NT2/D1 (cell line): ENCODE data around the gene GDF9.

Experiments
- DNase-seq: peaks from one replicate; pipeline ENCODE4 v3.0.0-alpha.2; 2011; ENCODE audit warnings: low read depth, low spot score
- H3K27me3 ChIP-seq: 2 replicates; pipeline ENCODE4 v1.6.0; 2011; ENCODE audit warnings: mild to moderate bottlenecking; ENCODE audit not compliant: insufficient read length, insufficient read depth
- H3K36me3 ChIP-seq: 2 replicates; pipeline ENCODE4 v1.6.1; 2011; ENCODE audit warnings: mild to moderate bottlenecking, low read length, mixed read lengths; ENCODE audit not compliant: insufficient read depth, insufficient read length
- H3K4me1 ChIP-seq: 2 replicates; pipeline ENCODE4 v1.5.1; 2011; ENCODE audit not compliant: insufficient read depth, insufficient read length
- H3K4me3 ChIP-seq: 2 replicates; pipeline ENCODE4 v1.5.1; 2011; ENCODE audit warnings: low read depth; ENCODE audit not compliant: insufficient read length
- H3K9ac ChIP-seq: 2 replicates; pipeline ENCODE4 v1.6.0; 2011; ENCODE audit warnings: low read depth; ENCODE audit not compliant: insufficient read length
- H3K9me3 ChIP-seq: 2 replicates; pipeline ENCODE4 v1.5.1; 2011; ENCODE audit warnings: mild to moderate bottlenecking, low read length; ENCODE audit not compliant: insufficient read depth
- SUZ12 ChIP-seq: IDR thresholded peaks from 2 replicates; pipeline ENCODE4 v1.6.1; 2011; ENCODE audit not compliant: insufficient read length, insufficient read depth; ENCODE audit errors: extremely low read depth
- YY1 ChIP-seq: IDR thresholded peaks from 2 replicates; pipeline ENCODE4 v1.6.1; 2011; ENCODE audit not compliant: insufficient read length, insufficient read depth
- ZNF274 ChIP-seq: IDR thresholded peaks from 2 replicates; pipeline ENCODE4 v1.6.1; 2011; ENCODE audit warnings: mild to moderate bottlenecking, low read depth, low read length

GDF9 gene

GRCh38 chr5:132866342-132867045 lies at the start of gene GDF9, which contains the start of gene UQCRQ:
Gene GDF9, minus strand, starts transcription at chr5:132866469. Its CDS starts 1,936 bp downstream, at chr5:132864533.
Gene UQCRQ, plus strand, starts transcription at chr5:132866642. Its CDS starts 240 bp downstream, at chr5:132866882.
- H3K27me3 ChIP-seq, result no peaks in the 10 kb centered on the region
- peak; percentile 97 for DNase-seq
- TF ChIP-seq YY1 (no peak), ZNF274 (no peak), SUZ12 (no peak)
- no peaks in the 10 kb centered on the region for H3K4me1 ChIP-seq
- H3K9me3 ChIP-seq, result no peaks in the 10 kb centered on the region
- H3K4me3 ChIP-seq, result peak within 1 kb of the TSS; percentile 90
- peak within 1 kb of the TSS; percentile 96 for H3K9ac ChIP-seq
- peaks cover 34% of the 10 kb centered on the region for H3K36me3 ChIP-seq

- Histone ChIP-seq H3K9me3 (no peaks in the 10 kb centered on the region), H3K9ac (no peak overlapping the region), H3K36me3 (peaks cover 29% of the 10 kb centered on the region), H3K27me3 (no peaks in the 10 kb centered on the region), H3K4me3 (no peak overlapping the region), H3K4me1 (no peaks in the 10 kb centered on the region)
- no peak for TF ChIP-seq SUZ12
- no peak for TF ChIP-seq YY1
- no peak for DNase-seq
Measured at GRCh38 chr5:132915681-132916080, 49.4 kb upstream of the GDF9 start.

- TF ChIP-seq SUZ12 (no peak), YY1 (no peak), ZNF274 (no peak)
- DNase-seq, result no peak
- H3K9me3 ChIP-seq, result no peaks in the 10 kb centered on the region
- H3K36me3 ChIP-seq, result peaks cover 37% of the 10 kb centered on the region
- no peak overlapping the region for H3K4me3 ChIP-seq
- H3K4me1 ChIP-seq, result no peaks in the 10 kb centered on the region
- no peak overlapping the region for H3K9ac ChIP-seq
- H3K27me3 ChIP-seq, result no peaks in the 10 kb centered on the region
Measured at GRCh38 chr5:132909702-132910101, 43.4 kb upstream of the GDF9 start.

GRCh38 chr5:132907161-132907560 lies 40.9 kb upstream of the GDF9 start:
- peaks cover 37% of the 10 kb centered on the region for H3K36me3 ChIP-seq
- no peak for TF ChIP-seq SUZ12
- TF ChIP-seq ZNF274, result no peak
- TF ChIP-seq YY1, result no peak
- DNase-seq, result no peak

GRCh38 chr5:132905938-132906337 lies 39.7 kb upstream of the GDF9 start:
- DNase-seq, result no peak
- Histone ChIP-seq H3K27me3 (no peaks in the 10 kb centered on the region), H3K9me3 (no peaks in the 10 kb centered on the region), H3K9ac (no peak overlapping the region), H3K4me1 (no peaks in the 10 kb centered on the region), H3K4me3 (no peak overlapping the region), H3K36me3 (peaks cover 43% of the 10 kb centered on the region)
- no peak for TF ChIP-seq SUZ12
- no peak for TF ChIP-seq ZNF274
- no peak for TF ChIP-seq YY1

More at GRCh38 chr5:132907161-132907560, 40.9 kb upstream of the GDF9 start:
- no peak overlapping the region for H3K4me3 ChIP-seq
- H3K9me3 ChIP-seq, result no peaks in the 10 kb centered on the region
- no peaks in the 10 kb centered on the region for H3K27me3 ChIP-seq
- H3K9ac ChIP-seq, result no peak overlapping the region
- no peaks in the 10 kb centered on the region for H3K4me1 ChIP-seq

- Histone ChIP-seq H3K9ac (no peak overlapping the region), H3K4me1 (no peaks in the 10 kb centered on the region), H3K36me3 (peaks cover 56% of the 10 kb centered on the region), H3K9me3 (no peaks in the 10 kb centered on the region), H3K27me3 (no peaks in the 10 kb centered on the region), H3K4me3 (no peak overlapping the region)
- DNase-seq, result no peak
- TF ChIP-seq YY1, result no peak
- no peak for TF ChIP-seq SUZ12
- no peak for TF ChIP-seq ZNF274
Measured at GRCh38 chr5:132901730-132902129, 35.5 kb upstream of the GDF9 start.

- Histone ChIP-seq H3K9me3 (no peaks in the 10 kb centered on the region), H3K9ac (no peak overlapping the region), H3K36me3 (peaks cover 61% of the 10 kb centered on the region), H3K4me1 (no peaks in the 10 kb centered on the region), H3K4me3 (no peak overlapping the region), H3K27me3 (no peaks in the 10 kb centered on the region)
- TF ChIP-seq YY1 (no peak), SUZ12 (no peak), ZNF274 (no peak)
- no peak for DNase-seq
Measured at GRCh38 chr5:132901036-132901435, 34.8 kb upstream of the GDF9 start.

- H3K36me3 ChIP-seq, result peaks cover 74% of the 10 kb centered on the region
- H3K27me3 ChIP-seq, result no peaks in the 10 kb centered on the region
- no peak for TF ChIP-seq ZNF274
- TF ChIP-seq SUZ12, result no peak
- no peak for TF ChIP-seq YY1
- no peaks in the 10 kb centered on the region for H3K9me3 ChIP-seq
- no peak overlapping the region for H3K4me3 ChIP-seq
- H3K4me1 ChIP-seq, result no peaks in the 10 kb centered on the region
- no peak overlapping the region for H3K9ac ChIP-seq
- DNase-seq, result no peak
Measured at GRCh38 chr5:132898094-132898493, 31.8 kb upstream of the GDF9 start.
